Fibroblast of skin of abdomen (primary cell): ENCODE data around the gene SCMH1.
"Not testable (repeated sequence)": the region's sequence is repeated elsewhere in the genome, so short reads cannot be mapped to it uniquely, and the experiment has no call there.

Experiments used
- DNase-seq: peaks from one replicate; pipeline ENCODE4 v3.0.0-alpha.2; 2013

SCMH1 gene

DNA sequence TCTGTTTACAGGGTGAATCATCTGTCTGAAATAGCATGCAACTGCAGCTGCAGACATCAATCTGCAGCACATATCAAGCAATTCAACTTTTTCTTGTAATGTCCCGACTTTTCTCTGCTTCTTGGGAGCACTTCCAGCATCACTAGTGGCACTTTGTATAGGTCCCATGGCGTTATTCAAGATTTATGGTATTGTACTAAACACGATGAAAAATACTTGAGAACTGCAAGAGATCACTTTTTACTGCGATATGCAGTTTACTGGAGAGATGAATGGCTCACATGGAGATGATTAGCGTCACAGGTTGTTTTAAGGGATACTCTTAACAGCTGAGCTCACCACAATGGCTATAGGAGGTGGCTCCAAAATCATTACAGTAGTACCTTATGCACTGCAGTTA lies 7.2 kb upstream of the SCMH1 start:
- no peak for DNase-seq

DNA sequence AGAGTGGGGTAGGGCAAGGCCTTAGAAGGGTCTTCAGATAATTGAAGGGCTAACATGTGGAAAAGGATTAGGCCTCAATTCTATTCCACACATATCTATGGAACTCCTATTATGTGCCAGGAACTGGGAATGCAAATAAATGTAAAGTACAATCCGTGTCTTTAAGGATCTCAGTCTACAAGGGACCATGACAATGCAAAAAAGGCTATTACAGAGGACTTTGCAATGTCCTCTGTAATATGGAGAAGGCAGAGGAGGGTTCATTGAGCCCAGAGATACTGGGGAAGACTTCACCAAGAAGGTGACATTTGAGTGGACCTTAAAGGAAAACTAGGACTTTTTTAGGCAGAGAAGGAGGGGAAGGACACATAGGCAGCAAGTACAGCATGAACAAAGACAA lies 4.5 kb upstream of the SCMH1 start:
- no peak for DNase-seq

DNA sequence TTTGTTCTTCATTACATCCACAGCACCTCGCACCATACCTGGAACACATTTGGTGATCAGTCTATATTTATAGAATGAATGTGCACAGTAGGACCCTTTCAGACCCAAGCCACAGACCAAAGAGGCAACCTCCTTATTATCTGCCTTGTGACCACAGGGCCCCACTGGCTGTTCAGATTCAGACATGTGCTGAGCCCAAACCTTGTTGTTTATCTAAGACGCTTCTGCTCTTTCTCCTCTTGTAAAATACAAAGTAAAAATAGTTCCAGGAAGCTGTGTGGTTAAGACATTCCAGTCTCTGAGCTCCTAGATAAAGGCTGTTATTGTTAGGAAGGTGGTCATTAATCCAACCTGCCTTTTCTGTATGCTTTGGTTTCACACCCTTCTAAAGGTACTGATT lies 3.6 kb upstream of the SCMH1 start:
- DNase-seq, result no peak

DNA sequence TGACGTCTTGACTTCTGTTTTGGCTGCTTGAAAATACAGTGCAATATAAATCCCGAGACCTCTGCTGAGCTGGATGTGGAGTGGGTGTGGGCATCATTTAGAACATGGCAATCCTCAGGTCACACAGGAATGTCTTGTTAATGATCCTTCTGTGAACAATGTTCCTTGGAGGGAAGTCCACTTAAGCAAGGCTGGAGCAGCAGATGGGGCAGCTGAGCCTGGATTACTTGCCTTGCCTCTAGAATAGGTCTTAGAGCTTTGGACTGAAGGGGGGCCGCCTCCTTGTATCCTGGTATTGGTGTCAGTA lies 926 bp upstream of the SCMH1 start:
- no peak for DNase-seq

DNA sequence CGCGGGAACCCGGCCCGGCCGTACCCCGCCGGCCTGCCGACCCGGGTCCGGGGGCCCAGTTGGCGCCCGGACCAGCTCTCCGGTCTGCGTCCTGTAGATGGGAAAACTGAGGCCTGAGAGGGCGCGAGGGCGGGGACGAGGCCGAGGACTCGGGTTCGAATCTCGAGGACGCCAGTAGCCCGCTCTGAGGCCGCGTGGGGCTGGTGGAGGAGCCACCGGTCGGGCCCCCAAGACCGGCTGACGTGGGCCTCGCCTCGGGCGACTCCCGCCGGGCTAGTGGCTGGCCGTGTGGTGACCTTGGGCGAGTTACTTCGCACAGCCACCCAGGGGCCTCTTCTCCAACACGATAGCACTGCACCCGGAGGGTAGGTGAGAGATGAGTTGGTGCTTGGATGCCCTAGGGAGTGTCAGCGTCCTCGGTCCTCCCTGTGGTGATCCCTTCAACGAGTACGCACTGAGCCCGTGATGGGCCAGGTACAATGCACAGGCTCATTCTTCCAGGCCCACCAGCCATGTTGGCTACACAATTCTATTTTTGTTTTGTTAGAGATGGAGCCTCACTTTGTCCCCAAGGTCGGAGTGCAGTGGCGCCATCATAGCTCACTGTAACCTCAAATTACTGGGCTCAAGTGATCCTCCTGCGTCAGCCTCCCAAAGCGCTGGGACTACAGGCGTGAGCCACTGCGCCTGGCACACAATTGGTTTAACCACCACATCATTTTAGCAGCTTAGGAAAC lies 404 bp upstream of the SCMH1 start:
- no peak for DNase-seq

DNA sequence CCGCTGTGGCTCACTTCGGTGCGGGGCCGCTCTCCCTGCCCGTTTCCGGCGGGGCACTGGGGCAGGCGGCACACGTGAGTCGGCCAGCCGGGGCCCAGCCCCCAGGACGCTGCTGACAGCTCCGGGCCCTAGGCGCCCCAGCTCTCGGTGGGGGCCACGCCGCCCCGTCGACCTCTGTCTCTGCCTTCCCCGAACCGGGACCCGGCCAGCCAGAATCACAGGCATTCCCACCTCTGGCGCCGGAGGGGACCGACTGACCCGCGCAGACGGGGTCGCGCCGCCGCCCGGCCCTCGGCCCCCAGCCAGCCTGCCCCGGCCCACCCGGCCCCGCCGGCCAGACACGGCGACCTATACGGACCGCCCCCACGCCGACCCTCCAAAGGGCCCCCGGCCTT lies 755 bp downstream of the SCMH1 start:
- DNase-seq, result peak; percentile 35

DNA sequence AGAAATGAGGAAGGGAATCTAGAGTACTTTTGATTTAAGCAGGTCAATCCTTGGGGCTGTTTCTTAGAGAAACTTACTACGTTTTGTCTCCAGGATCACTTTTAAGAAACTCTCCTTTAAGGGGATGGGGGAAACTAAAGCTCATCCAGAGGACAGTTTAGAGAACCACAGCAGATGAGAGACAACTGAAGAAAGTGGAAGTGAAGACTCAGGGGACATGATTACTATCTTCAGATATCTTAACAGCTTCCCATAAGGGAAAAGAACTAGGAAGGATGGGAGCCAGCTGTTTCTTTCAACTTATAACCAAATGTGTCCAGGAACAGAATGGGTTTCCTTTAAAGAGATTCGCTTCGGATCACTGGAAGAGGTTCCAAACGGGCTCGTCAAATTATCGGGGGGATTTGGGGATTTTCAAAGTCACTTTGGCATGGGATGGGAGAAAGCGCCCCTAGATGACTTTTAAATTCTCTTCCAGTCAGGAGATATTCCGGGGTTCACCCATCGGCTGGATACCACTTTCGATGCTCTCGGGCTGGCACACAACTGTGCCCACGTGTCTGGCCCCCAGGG lies 1.2 kb downstream of the SCMH1 start:
- DNase-seq, result peak; percentile 16

DNA sequence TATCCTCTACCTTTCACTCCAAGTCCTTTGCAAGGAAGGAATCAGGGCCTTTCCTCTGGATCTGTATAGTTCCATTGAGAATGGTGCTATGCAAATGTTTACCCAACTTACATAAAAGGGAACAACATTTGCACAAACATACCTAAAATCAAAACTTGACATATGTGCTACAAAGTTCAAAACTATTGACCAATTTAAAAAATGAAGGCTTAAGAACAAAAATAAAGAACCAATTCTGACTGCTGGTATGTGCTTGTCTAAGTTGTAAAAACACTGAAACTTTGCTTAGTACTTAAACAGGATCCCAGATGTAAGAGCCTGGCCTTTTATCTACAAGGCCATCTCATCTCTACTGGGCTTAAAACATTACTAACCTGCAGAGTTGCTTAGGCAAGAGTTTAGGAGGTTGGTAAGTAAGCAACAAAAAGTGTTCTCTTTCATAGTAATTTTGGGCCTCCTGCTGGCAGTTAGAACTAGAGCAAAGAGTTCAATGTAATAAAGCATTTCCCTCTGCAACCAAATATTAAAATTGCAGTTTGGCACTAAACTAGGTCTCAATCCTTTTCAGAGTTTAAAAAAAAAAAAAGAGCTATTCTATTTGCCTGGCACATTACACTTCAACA lies 2.0 kb downstream of the SCMH1 start:
- peak; percentile 66 for DNase-seq

DNA sequence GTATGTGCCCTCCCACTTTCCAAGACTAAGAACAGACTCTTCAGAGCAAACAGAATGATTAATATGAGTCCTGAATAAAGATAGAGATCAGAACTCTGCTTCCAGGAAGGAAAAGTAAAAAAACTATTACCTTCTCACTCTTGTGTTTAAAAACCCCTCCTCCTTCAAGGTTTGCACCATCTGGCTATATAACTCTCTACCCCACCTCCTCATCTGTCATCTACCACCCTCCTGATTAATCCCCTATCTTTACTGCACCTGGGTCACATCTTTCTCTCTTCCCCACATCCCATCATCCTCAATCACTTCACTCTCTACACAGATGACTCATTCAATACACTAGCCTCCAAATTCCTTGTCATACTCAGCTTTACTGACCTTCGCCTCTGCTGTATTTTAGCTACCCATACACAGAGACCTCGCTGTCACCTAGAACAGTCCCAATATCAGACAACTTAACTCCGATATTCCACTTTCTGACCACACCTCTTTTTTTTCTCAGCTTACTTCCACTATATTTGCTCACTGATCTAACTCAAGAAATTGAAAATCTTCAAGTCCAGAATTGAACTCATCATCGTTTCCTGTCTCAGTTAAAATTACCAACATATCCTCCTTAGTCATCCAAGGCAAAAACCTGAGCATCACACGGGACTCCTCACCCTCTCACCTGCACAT lies 3.7 kb downstream of the SCMH1 start:
- peak; percentile 46 for DNase-seq

DNA sequence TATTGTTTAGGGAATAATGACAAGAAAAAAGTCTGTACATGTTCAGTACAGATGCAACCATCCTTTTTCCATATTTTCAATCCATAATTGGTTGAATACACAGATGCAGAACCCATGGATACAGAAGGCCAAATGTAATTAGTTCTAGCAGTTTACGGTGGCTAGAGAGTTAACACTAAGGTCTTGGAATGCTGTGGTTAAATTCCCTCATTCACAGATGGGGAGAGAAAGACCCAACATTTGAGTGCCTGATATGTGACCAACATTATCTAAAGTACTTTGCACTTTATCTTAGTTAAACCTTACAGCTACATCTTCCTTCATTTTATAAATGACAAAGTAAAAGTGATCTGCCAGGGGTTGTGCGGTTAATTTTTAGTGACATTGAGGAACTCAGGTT lies 5.3 kb downstream of the SCMH1 start:
- DNase-seq, result peak; percentile 48

DNA sequence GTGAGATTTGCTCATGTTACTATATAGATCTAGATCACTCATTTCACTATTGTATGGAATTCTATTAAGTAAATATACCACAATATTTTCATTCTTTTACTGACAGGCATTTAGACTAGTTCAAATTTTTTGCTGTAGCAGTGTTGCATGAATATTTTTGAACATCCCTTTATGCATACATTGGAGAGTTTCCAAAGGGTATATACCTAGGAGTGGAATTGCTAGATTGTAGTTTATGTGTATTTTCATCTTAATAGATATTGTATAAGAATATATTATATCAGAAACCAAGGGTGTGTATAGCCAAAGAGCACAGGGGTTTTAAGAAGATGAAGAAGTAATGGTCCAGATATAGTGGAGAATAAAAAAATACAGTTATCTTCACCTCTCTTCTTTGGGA lies 6.2 kb downstream of the SCMH1 start:
- DNase-seq, result no peak

DNA sequence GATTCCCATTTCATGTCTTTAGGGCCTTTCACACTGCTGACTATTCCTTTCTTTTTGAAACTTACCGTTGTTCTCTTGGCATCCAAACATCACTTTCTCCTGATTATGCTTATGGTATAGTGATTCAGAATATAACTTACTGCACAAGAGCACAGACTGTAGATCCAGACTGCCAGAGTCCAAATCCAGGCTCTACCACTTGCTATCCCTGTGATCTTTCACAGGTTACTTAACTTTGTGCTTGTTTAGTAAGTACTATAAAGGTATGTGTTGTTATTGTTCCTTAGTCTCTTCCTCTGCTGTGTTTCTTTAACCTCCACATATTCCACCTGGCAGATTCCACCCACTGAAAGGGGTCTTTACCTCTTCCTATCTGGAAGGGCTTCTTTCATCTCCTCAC lies 8.4 kb downstream of the SCMH1 start:
- DNase-seq, result no peak

DNA sequence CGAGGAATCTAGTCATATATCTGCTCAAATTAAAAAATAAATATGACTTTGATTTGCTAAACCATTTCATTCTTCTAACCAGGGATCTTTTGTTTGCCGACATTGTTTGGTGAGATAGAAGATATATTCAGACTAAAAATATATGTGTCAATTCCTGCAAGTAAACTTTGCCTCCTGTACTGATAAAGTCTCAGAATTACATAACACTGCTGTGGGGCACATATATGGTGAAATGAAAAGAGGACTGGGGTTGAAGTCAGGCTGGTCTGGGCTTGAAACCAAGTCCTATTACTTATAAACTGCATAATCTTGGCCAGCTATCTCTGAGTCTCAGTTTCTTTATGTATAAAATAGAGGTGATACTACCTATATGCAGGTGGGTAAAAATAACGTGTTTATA lies 9.8 kb downstream of the SCMH1 start:
- no peak for DNase-seq

DNA sequence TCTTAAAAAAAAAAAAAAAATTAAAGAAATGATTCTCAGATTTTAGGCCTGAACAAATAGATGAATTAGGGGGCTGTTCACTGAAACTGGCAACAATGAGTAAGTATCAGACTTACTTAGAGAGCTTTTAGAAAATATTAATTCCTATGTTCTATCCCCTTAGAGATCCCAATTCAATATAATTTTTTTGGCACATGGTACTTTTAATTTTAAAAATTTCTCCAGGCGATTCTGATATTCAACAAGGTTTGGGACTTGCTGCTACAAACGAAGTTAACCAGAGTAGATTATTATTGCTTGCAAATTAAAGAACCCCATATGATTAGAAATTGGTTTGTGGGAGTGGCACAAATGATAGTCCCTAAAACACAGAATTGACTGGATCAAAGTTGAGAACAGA lies 11.4 kb downstream of the SCMH1 start:
- DNase-seq, result no peak

DNA sequence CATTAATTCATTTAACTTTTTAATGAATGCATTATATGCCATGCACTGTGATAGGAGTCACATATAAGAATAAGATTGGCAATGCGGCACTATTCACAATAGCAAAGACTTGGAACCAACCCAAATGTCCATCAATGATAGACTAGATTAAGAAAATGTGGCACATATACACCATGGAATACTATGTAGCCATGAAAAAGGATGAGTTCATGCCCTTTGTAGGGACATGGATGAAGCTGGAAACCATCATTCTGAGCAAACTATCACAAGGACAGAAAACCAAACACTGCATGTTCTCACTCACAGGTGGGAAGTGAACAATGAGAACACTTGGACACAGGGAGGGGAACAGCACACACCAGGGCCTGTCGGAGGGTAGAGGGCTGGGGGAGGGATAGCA lies 12.9 kb downstream of the SCMH1 start:
- DNase-seq, result not testable (repeated sequence)

DNA sequence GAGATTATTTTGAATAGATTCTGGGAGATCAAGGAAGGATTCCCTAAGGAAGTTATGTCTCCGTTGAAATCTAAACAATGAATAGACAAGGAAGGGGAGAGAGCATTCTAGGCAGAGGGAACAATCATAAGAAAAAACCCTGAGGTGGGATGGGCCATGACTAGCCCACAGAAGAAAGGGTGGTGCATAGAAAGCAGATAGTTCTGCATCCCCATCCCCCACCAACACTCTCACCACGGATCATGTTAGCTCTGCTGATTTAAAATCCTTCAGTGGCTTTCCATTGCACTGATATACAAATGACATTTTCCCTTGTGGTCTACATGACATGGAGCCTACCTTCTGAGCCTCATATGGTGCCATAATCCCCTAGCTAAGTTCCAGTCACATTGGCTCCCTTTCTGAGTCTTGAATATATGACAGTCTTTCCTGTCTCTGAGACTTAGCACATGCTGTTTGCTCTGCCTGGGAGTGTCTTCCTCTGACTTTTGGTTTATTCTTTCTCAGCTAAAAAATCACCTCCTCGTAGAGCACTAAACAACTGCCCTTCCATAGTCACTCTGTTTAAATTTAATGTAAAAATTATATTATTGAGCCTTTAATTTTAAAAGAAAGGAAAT lies 15.2 kb downstream of the SCMH1 start:
- DNase-seq, result no peak

DNA sequence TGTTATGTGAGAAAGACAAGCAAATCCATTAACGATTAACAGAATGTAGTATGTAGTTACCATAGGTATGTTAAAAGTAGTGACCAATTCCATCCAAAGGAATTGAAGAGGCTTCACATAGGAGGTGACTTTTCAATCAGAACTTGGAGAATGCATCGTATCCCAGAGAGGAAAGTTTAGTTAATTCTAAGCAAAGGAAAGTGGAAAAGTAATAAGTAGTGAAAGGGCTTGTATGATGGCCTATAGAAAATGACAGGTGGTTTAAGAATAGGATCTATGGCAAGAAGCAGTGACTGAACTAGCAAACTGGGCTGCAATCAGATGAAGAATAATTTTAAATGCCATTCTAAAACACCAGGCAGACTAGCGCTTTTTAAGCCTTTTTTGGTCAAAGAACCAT lies 16.6 kb downstream of the SCMH1 start:
- no peak for DNase-seq

DNA sequence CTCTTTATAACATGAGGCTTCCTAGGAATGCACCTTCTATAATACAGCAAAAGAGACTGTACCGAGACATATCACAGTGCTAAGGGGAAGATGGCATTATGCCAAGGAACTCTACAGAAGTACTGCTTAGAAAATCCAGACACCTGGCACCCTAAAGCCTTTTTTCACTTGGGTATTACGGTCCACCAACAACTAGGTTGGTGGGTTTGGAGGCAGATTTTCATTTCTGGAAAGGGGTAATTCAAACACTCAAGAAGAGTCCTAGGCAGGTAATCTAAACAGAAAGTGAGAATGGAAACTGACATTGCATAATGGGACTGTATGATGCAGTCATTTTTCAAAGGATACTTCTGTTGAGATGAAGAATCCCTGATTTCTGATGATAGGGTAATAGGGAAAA lies 19.6 kb downstream of the SCMH1 start:
- no peak for DNase-seq

DNA sequence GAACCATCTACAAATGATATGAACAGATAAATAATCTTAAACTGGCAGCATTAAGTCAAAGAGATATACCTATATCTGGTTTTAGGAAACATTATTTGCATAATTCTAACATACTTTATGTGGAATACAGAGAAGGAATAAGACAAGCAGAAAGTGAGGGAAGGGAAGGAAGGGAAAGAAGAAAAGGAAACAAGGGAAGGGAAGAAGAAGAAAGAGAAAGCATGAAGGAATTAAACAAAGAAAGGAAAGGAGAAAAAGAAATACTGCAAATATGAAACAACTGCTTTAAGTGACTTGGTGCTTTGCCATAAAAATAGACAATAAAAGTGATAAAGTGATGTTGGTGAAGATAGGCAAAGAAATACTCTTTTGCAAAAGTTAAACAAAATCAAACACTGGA lies 20.1 kb downstream of the SCMH1 start:
- DNase-seq, result no peak

DNA sequence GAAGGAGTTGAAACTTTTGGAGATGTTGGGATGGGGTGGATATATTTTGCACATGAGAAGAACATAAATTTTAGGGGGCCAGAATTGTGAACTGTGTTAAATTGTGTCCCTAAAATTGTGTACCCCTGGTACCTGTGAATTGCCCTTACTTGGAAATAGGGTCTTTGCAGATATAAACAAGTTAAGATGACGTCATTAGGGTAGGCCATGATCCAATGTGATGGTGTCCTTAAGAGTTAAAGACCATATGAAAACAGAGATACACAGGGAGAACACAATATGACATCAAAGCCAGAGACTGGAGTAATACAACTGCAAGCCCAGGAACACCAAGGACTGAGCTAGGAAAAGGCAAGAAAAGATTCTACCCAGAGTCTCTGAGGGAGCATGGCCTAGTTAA lies 24.0 kb downstream of the SCMH1 start:
- DNase-seq, result no peak

DNA sequence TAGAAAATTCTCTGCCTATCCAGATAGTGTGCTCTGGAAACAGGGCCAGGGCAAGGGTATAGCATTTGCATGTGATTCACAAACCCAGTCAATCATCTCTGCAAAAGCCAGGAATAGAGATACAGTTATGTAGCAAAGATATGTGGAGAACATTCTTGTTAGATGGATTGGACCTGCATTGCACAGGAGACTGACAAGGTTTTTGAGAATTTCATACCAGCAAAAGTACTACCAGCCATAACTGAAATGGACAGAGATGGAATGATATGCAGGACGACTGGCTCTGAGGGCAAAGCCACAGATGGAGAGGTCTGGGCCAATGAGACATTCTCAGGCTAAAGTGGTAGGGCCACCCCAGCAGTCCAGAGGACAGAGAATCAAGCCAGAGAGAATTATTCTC lies 24.7 kb downstream of the SCMH1 start:
- DNase-seq, result no peak

DNA sequence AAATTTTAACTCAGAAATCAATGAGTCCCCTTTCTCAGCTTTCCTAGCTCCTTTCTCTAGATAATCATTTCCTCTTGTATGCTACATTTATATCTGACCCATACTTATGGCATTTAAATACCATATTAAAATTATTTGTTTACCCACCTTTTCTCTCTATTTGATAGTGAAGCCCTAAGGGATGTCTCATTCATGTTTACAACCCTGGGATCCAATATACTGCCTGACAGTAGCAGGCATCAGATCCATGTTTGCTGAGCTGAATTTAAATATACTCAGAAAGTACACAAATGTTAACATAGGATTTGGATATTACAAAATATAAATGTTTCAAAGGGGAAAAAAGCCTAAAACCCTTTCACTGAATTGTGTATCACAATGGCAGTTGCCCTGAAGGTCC lies 26.5 kb downstream of the SCMH1 start:
- DNase-seq, result no peak

DNA sequence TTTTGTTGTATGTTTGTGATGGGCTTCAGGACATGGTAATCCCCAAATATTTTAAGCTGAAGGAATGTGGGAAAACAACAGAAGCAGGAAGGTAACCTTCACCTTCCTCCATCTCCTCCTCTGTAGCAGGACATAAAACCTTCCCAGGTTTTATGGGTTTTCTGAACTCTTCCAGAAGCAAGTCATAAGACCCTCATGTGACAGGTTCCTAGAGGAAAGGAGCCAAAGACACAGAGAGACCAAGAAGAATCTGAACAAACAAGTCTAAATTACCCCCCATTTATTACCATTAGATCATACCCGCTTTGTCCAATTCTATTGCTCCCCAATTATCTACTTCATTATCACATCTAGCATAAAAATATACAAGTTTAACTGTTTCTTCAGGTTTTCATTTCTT lies 28.8 kb downstream of the SCMH1 start:
- DNase-seq, result no peak

DNA sequence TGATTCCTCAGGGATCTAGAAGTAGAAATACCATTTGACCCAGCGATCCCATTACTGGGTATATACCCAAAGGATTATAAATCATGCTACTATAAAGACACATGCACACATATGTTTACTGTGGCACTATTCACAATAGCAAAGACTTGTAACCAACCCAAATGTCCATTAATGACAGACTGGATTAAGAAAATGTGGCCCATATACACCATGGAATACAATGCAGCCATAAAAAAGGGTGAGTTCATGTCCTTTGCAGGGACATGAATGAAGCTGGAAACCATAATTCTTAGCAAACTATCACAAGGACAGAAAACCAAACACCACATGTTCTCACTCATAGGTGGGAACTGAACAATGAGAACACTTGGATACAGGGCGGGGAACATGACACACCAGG lies 30.5 kb downstream of the SCMH1 start:
- not testable (repeated sequence) for DNase-seq
